HCT116 (cell line): ENCODE results near the gene FAM229B. TPM values are rescaled to one million over a fixed set of nuclear protein-coding genes. Genes with fewer than 3 reads are reported as not detected.

Source experiments
- ATAC-seq: fragments of 200-7000 bp; cut with Tn5 transposase; 2 replicates; pipeline ENCODE4 v1.9.1; 2020; ENCODE audit warnings: mild to moderate bottlenecking, moderate library complexity
- BruUV-seq: library from RNA; stranded (reverse); fragments of 400-500 nt; replicated peaks from 2 replicates; lab custom pipeline; 2021; lab: Mats Ljungman, UMichigan
- CTCF ChIA-PET: fragments of 300-600 bp; sonication (Branson Sonifier 250); formaldehyde crosslinking; loops from one replicate; lab custom pipeline; 2021; ENCODE audit warnings: antibody characterized with exemption; lab: Charles Lee
- POLR2A ChIA-PET: fragments of 300-600, 350-600 bp; sonication (Branson Sonifier 250); formaldehyde crosslinking; loops from one replicate; lab custom pipeline; 2021; ENCODE audit warnings: antibody characterized with exemption; lab: Charles Lee
- RAD21 ChIA-PET, 2 experiments: fragments of 300-600 bp; sonication (Branson Sonifier 250); formaldehyde crosslinking; loops; one replicate each; lab custom pipeline; 2023; ENCODE audit warnings: low total read pairs in 2 of 2; ENCODE audit not compliant: uncharacterized antibody in 2 of 2, unreplicated experiment in 2 of 2, low non-redundant PET in 1 of 2; lab: Charles Lee
- DNase-seq: peaks from one replicate; pipeline ENCODE4 v3.0.0-alpha.2; 2010; ENCODE audit warnings: low read depth, low spot score
- H2AFZ ChIP-seq: fragments of 200-600 bp; shearing (Covaris generic), sonication (generic); 2 replicates; pipeline ENCODE4 v1.6.1; 2017; ENCODE audit warnings: low read depth, mixed run types, mixed read lengths, antibody characterized with exemption, low read length; ENCODE audit not compliant: poor library complexity, severe bottlenecking
- H3K27ac ChIP-seq: 2 replicates; pipeline ENCODE4 v1.5.1; 2012; ENCODE audit warnings: low read depth, low read length
- H3K27me3 ChIP-seq: fragments of 200-600 bp; sonication (generic); 2 replicates; pipeline ENCODE4 v1.6.1; 2016; ENCODE audit warnings: mixed run types, low read length, mixed read lengths; ENCODE audit not compliant: insufficient read depth
- H3K36me3 ChIP-seq, 2 experiments: fragments of 200-500 bp in 1 of 2; fragments of 200-600 bp in 1 of 2; sonication (Bioruptor generic) in 1 of 2; sonication (generic) in 1 of 2; 2 replicates each; pipeline versions ENCODE4 v1.5.1 to v1.6.1; 2014 to 2016; ENCODE audit warnings: low read length in 2 of 2, inconsistent platforms in 1 of 2, mixed read lengths in 1 of 2, mixed run types in 1 of 2; ENCODE audit not compliant: insufficient read depth in 2 of 2, control insufficient read depth in 1 of 2
- H3K4me1 ChIP-seq, 2 experiments: fragments of 200-600 bp in 1 of 2; sonication (generic) in 1 of 2; 2 replicates each; pipeline versions ENCODE4 v1.5.1 to v1.6.1; 2012 to 2017; ENCODE audit warnings: low read length in 2 of 2, inconsistent platforms in 1 of 2, mild to moderate bottlenecking in 1 of 2, mixed read lengths in 1 of 2, mixed run types in 1 of 2, moderate library complexity in 1 of 2; ENCODE audit not compliant: insufficient read depth in 2 of 2, control insufficient read depth in 1 of 2
- H3K4me2 ChIP-seq: fragments of 200-600 bp; sonication (generic); 2 replicates; pipeline ENCODE4 v1.6.1; 2017; ENCODE audit warnings: mixed run types, low read length, mixed read lengths
- H3K4me3 ChIP-seq, 2 experiments: fragments of 200-600 bp in 1 of 2; sonication (generic) in 1 of 2; replicated peaks in 1 of 2; 2 replicates each; pipeline ENCODE4 v1.5.1; 2011 to 2016; ENCODE audit warnings: low read length in 2 of 2, control low read depth in 1 of 2, low read depth in 1 of 2, mild to moderate bottlenecking in 1 of 2, mixed read lengths in 1 of 2, mixed run types in 1 of 2
- H3K79me2 ChIP-seq: fragments of 200-600 bp; sonication (generic); 2 replicates; pipeline ENCODE4 v1.6.1; 2017; ENCODE audit warnings: mild to moderate bottlenecking, mixed run types, low read length, moderate library complexity, mixed read lengths; ENCODE audit not compliant: insufficient read depth
- H3K9ac ChIP-seq: fragments of 200-600 bp; sonication (generic); 2 replicates; pipeline ENCODE4 v1.6.1; 2016; ENCODE audit warnings: low read length, mixed read lengths
- H3K9me2 ChIP-seq: fragments of 200-600 bp; sonication (generic), shearing (Covaris generic); 2 replicates; pipeline ENCODE4 v1.6.1; 2017; ENCODE audit warnings: mixed run types, mild to moderate bottlenecking, moderate library complexity; ENCODE audit not compliant: insufficient read depth
- H3K9me3 ChIP-seq, 2 experiments: fragments of 200-500 bp in 1 of 2; fragments of 200-600 bp in 1 of 2; sonication (Bioruptor generic) in 1 of 2; sonication (generic) in 1 of 2; 2 replicates each; pipeline ENCODE4 v1.6.1; 2014 to 2017; ENCODE audit warnings: low read length in 2 of 2, mixed read lengths in 2 of 2, inconsistent platforms in 1 of 2, low read depth in 1 of 2, mild to moderate bottlenecking in 1 of 2, mixed run types in 1 of 2, moderate library complexity in 1 of 2; ENCODE audit not compliant: control insufficient read depth in 1 of 2, insufficient read depth in 1 of 2
- H4K20me1 ChIP-seq: fragments of 200-600 bp; sonication (generic), shearing (Covaris generic); 2 replicates; pipeline ENCODE4 v1.6.1; 2017; ENCODE audit warnings: mixed run types, mild to moderate bottlenecking, moderate library complexity; ENCODE audit not compliant: insufficient read depth
- EZH2 ChIP-seq: fragments of 200-600 bp; sonication (generic); IDR thresholded peaks from 2 replicates; pipeline ENCODE4 v1.6.1; 2017; ENCODE audit warnings: antibody characterized with exemption, mixed run types
- MAX ChIP-seq: IDR thresholded peaks from 2 replicates; pipeline ENCODE4 v1.6.1; 2012
- ZBTB33 ChIP-seq: IDR thresholded peaks from 2 replicates; pipeline ENCODE4 v1.6.1; 2011; ENCODE audit warnings: mild to moderate bottlenecking, low read length, moderate library complexity; ENCODE audit not compliant: insufficient replicate concordance; ENCODE audit errors: extremely low read depth
- intact Hi-C: fragments of 100-400 bp; cut with micrococcal nuclease; formaldehyde crosslinking; loops from 2 replicates; pipeline ENCODE4 v1.10.0; 2022
- total RNA-seq: library from RNA; stranded (reverse); gene quantifications from one replicate; pipeline ENCODE4 v1.2.1, GENCODE V29; 2021; ENCODE audit not compliant: unreplicated experiment

The FAM229B gene
- total RNA-seq, 1 experiment from 2014 or later, result 11.4 TPM

- RAD21 ChIA-PET, result interaction anchor here in 1 of 2 experiments (1.0 kb wide), 1 partner anchor 399 kb away, joined by 4 read pairs; no protein-coding TSS in a partner anchor
- intact Hi-C loops, result loop anchor here (5.0 kb wide), 1 partner anchor 44 kb away; no protein-coding TSS in a partner anchor
- DNase-seq (no peak), ATAC-seq (no peak)
- POLR2A ChIA-PET, result no interaction called here
- no peak overlapping the region for H3K4me3 ChIP-seq
- H3K9ac ChIP-seq, result no peak overlapping the region
- no peak overlapping the region for H2AFZ ChIP-seq
- H3K27ac ChIP-seq, result no peak overlapping the region
- CTCF ChIA-PET, result interaction anchor here (1.2 to 2.3 kb wide), 3 partner anchors 10 to 783 kb away, joined by 3 to 12 read pairs (median 3); a partner anchor contains a TSS
- BruUV-seq, result no TSS peak
- H3K27me3 ChIP-seq, result no peaks in the 10 kb centered on the region
- no peak overlapping the region for H3K4me2 ChIP-seq
- no peaks in the 10 kb centered on the region for H3K9me2 ChIP-seq
- H3K36me3 ChIP-seq, result no peaks in the 10 kb centered on the region
- peaks cover 0 to 13% of the 10 kb centered on the region in 2 experiments; a peak in 2 of 4 replicates for H3K4me1 ChIP-seq
- H4K20me1 ChIP-seq, result no peaks in the 10 kb centered on the region
- H3K79me2 ChIP-seq, result no peaks in the 10 kb centered on the region
- TF ChIP-seq ZBTB33 (no peak), EZH2 (no peak), MAX (no peak)
- TF ChIP-seq, all 23 proteins: peak for 0
- no peaks in the 10 kb centered on the region for H3K9me3 ChIP-seq
Observed at GRCh38 chr6:112041535-112041934, 45.9 kb upstream of the FAM229B start.
